ENCODE data around the gene NAT14.

DNA sequence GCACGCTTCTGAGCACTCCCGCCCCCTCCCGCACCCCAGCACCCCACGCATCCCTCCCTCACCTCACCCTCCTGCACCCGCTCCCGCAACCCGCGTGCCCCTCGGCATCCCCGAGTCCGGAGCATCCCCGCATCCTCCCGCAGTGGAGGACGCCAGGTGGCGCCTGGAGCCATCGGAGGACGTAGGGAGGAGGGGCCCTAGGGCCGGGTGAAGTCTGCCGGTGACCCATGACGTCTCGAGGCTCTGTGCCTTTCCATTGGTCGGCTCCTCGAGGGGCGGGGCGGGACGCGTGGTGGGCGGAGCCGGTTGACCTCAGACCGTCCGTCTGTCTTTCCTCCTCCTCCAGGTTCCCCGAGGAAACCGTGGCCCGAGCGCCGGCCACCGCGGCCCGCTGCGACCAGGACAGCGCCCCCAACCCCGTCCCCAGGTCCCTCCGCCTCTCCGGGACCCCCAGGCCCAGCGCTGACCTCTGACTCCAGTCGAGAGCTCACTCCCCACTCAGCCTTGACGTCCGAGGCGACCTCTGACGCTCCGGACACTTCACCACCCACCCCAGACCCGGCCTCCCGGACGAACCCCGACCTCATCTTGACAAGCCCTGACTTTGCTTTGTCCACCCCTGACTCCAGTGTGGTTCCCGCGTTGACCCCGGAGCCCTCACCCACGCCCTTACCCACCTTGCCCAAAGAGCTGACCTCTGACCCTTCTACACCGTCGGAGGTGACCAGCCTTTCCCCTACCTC, 32.1 kb downstream of the NAT14 start:
- TF ChIP-seq, protein P1, sequence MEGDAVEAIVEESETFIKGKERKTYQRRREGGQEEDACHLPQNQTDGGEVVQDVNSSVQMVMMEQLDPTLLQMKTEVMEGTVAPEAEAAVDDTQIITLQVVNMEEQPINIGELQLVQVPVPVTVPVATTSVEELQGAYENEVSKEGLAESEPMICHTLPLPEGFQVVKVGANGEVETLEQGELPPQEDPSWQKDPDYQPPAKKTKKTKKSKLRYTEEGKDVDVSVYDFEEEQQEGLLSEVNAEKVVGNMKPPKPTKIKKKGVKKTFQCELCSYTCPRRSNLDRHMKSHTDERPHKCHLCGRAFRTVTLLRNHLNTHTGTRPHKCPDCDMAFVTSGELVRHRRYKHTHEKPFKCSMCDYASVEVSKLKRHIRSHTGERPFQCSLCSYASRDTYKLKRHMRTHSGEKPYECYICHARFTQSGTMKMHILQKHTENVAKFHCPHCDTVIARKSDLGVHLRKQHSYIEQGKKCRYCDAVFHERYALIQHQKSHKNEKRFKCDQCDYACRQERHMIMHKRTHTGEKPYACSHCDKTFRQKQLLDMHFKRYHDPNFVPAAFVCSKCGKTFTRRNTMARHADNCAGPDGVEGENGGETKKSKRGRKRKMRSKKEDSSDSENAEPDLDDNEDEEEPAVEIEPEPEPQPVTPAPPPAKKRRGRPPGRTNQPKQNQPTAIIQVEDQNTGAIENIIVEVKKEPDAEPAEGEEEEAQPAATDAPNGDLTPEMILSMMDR (IDR thresholded peaks at IDR 0.05), result peak; percentile 77 to 94 (median 89)
- TF ChIP-seq POLR2A (IDR thresholded peaks at IDR 0.05), result peak in 1 of 4 donors; percentile 12

Measured in esophagus squamous epithelium (tissue), 4 donors.